Uterus (tissue), 4 donors: ENCODE results near the gene NCAM2. TPM values are rescaled to one million over a fixed set of nuclear protein-coding genes. Genes with fewer than 3 reads are reported as not detected.
A peak's percentile ranks its signal among the peaks of the same experiment; 100 is the strongest.

Experiments
- DNase-seq, 2 donors: peaks; one replicate each; pipeline ENCODE4 v3.0.0-alpha.2; 2019 to 2020
- H3K27ac ChIP-seq, 2 donors: fragments of 200-600 bp; sonication (generic); 1 replicate in 1 of 2; 2 replicates in 1 of 2; pipeline ENCODE4 v1.5.1; 2016 to 2018
- H3K27me3 ChIP-seq, 2 donors: fragments of 200-600 bp; sonication (generic); one replicate each; pipeline ENCODE4 v1.5.1; 2018 to 2019; ENCODE audit warnings: control low read depth in 1 of 2
- H3K36me3 ChIP-seq, 2 donors: fragments of 200-600 bp; sonication (generic); one replicate each; pipeline ENCODE4 v1.5.1; 2019; ENCODE audit warnings: control low read depth in 1 of 2
- H3K4me1 ChIP-seq, 2 donors: fragments of 200-600 bp; sonication (generic); one replicate each; pipeline ENCODE4 v1.5.1; 2018 to 2019; ENCODE audit warnings: control low read depth in 1 of 2
- H3K4me3 ChIP-seq, 2 donors: fragments of 200-600 bp; sonication (generic); 1 replicate in 1 of 2; 2 replicates in 1 of 2; pipeline ENCODE4 v1.5.1; 2018 to 2019; ENCODE audit warnings: mild to moderate bottlenecking in 1 of 2
- H3K9me3 ChIP-seq, 2 donors: fragments of 200-600 bp; sonication (generic); one replicate each; pipeline ENCODE4 v1.5.1; 2019; ENCODE audit warnings: control low read depth in 1 of 2
- POLR2A ChIP-seq, 2 donors: fragments of 450-650 bp; IDR thresholded peaks; one replicate each; pipeline ENCODE4 v1.6.1; 2016; ENCODE audit warnings: antibody characterized with exemption in 2 of 2, mild to moderate bottlenecking in 1 of 2, moderate library complexity in 1 of 2
- intact Hi-C: fragments of 100-400 bp; cut with DNase I; formaldehyde crosslinking; loops from one replicate; pipeline ENCODE4 v1.15.1; 2023; ENCODE audit warnings: low total_unique reads
- total RNA-seq, 4 donors: library from RNA; depleted of rRNA in 3 of 4; stranded (reverse); fragments of >200 nt in 3 of 4; gene quantifications; one replicate each; pipeline versions ENCODE4 v1.1.0 to v1.2.4, GENCODE V29; 2014 to 2023
- TF ChIP-seq, protein P1 (sequence below), 4 experiments: fragments of 200-600 bp in 2 of 4; fragments of 450-650 bp in 2 of 4; sonication (generic) in 2 of 4; IDR thresholded peaks; one replicate each; pipeline ENCODE4 v1.5.1; 2016 to 2019; ENCODE audit warnings: antibody characterized with exemption in 4 of 4, mild to moderate bottlenecking in 2 of 4, moderate library complexity in 1 of 4
- donor health status: DM: yes; HTN: yes; CAD: no.

Gene NCAM2
- total RNA-seq, 4 donors from 2014 or later, result 1.2 to 214 (median 26.1) TPM

DNA sequence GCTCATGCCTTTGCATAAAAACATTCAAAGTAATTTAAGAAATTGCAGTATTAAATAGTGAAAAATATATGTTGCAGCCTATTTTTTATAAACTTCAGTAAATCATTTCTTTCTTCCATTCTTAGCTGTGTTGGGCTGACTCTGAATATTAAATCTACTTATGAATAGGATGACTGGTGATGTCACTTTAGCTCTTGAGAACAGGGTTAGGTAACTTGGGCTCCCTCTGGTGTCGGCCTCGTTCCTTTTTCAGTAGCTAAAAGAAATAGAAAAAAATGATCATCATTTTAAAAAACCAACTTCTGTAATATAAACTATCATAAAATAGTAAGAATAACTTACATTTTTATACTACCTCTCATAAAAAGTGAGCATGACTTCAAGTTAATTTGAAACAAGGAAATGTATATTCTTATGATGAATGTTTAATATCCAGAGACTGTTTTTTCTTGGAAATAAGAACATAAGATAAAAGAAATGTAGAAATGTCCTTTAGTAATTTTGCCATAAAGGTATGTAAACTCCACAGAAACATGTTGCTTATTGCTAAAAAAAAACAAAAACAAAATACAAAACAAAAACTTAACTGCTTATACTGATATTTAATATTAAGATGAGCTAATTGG lies 26.8 kb upstream of the NCAM2 start:
- DNase-seq, result no peak
- Histone ChIP-seq H3K4me3 (no peak overlapping the region), H3K27ac (no peak overlapping the region), H3K4me1 (no peaks in the 10 kb centered on the region), H3K36me3 (no peaks in the 10 kb centered on the region), H3K27me3 (no peaks in the 10 kb centered on the region), H3K9me3 (no peaks in the 10 kb centered on the region)
- no peak for TF ChIP-seq POLR2A (IDR thresholded peaks at IDR 0.05)
- TF ChIP-seq, protein P1, sequence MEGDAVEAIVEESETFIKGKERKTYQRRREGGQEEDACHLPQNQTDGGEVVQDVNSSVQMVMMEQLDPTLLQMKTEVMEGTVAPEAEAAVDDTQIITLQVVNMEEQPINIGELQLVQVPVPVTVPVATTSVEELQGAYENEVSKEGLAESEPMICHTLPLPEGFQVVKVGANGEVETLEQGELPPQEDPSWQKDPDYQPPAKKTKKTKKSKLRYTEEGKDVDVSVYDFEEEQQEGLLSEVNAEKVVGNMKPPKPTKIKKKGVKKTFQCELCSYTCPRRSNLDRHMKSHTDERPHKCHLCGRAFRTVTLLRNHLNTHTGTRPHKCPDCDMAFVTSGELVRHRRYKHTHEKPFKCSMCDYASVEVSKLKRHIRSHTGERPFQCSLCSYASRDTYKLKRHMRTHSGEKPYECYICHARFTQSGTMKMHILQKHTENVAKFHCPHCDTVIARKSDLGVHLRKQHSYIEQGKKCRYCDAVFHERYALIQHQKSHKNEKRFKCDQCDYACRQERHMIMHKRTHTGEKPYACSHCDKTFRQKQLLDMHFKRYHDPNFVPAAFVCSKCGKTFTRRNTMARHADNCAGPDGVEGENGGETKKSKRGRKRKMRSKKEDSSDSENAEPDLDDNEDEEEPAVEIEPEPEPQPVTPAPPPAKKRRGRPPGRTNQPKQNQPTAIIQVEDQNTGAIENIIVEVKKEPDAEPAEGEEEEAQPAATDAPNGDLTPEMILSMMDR (IDR thresholded peaks at IDR 0.05), result peak in 2 of 4 experiments; percentile 11 to 17
- intact Hi-C loops, result no loop called here

DNA sequence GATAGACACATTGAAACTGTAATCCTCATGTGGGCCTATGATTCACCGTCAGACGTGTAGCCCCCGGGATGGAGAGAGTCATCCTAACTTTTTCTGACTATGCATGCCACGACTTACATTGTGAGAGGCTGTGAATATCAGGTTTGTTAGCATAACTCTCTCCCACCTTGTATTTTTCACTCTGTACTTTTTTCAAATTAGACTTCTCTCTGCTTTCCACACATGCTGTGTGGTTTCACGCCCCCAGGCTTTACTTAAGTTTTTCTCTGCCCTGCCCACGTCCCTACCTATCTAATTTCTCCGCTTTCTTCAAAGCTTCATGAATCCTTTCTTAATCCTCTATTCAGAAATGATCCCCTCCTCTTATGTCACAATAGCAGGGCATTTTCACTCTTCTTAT lies 3.4 kb upstream of the NCAM2 start:
- no peak for TF ChIP-seq POLR2A (IDR thresholded peaks at IDR 0.05)
- TF ChIP-seq, protein P1 (IDR thresholded peaks at IDR 0.05), result no peak
- intact Hi-C loops, result no loop called here
- Histone ChIP-seq H3K4me1 (peaks cover 0 to 4% of the 10 kb centered on the region in 2 donors), H3K4me3 (no peak overlapping the region), H3K27ac (no peak overlapping the region), H3K36me3 (no peaks in the 10 kb centered on the region), H3K27me3 (no peaks in the 10 kb centered on the region), H3K9me3 (no peaks in the 10 kb centered on the region)
- no peak for DNase-seq

DNA sequence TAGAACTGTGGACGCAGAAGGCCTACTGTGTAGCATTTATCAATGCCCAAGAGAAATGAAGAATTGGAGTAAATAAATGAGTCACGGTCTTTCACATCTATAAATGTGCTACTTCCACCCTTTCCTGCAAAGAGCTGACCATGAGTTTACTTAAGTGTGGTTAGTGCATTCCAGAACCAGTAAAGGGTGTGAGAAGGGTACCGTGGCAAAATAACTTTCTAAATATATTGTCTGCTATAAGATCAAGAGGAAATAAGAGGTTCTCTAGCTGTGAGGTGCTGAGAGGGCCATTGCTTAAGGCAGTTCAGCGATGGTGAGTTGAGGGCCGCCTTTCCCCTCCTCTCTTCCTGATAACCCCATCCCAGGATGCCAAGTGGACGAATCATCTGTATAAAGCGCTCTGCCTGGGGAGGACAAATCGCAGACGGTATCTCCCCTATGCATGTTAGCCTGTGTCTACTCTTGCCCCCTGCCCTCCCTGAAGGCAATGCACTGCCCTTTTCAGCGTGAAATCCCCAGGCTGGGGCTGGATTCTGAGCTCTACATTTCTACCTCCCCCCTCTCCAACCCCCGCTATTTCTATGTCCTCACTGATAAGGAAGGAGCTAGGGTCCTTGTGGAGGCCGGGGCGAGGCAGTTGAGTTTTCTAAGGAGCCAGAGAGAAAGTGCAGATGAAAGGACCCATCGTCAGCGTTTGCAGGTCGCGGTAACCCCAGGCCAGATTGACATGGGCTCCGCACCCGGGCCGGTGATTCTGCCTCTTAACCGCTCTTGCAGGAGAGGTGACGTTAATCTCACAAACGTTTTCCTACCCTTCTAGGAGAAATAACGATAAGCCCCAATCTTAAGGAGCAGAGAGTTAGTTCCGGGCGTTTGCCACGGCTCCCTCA lies 1.5 kb upstream of the NCAM2 start:
- intact Hi-C loops, result no loop called here
- Histone ChIP-seq H3K36me3 (no peaks in the 10 kb centered on the region), H3K4me3 (peak overlapping the region; percentile 42 to 46), H3K27me3 (no peaks in the 10 kb centered on the region), H3K27ac (no peak overlapping the region), H3K4me1 (peaks cover 0 to 4% of the 10 kb centered on the region in 2 donors), H3K9me3 (no peaks in the 10 kb centered on the region)
- no peak for TF ChIP-seq POLR2A (IDR thresholded peaks at IDR 0.05)
- TF ChIP-seq, protein P1 (IDR thresholded peaks at IDR 0.05), result no peak
- no peak for DNase-seq

DNA sequence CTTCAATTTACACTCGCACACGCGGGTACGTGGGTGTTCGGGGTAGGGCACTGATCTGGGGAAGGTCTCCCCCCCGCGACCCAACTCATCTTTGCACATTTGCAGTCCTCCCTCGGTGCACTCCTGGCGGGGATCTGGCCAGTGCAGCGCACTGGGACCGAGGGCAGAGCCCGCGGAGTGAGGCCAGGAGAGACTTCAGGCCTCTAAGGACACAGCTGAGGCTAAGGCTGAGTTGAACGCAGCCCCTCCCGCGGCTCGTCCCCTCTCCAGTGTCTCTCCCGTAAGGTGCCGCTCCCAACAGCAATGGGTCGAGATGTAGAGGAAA lies 936 bp upstream of the NCAM2 start:
- TF ChIP-seq, protein P1 (IDR thresholded peaks at IDR 0.05), result no peak
- TF ChIP-seq POLR2A (IDR thresholded peaks at IDR 0.05), result no peak
- H3K27ac ChIP-seq, result no peak overlapping the region
- H3K9me3 ChIP-seq, result no peaks in the 10 kb centered on the region
- intact Hi-C loops, result no loop called here
- no peak for DNase-seq
- no peaks in the 10 kb centered on the region for H3K36me3 ChIP-seq
- peak overlapping the region; percentile 42 to 46 for H3K4me3 ChIP-seq
- H3K4me1 ChIP-seq, result peaks cover 0 to 4% of the 10 kb centered on the region in 2 donors
- no peaks in the 10 kb centered on the region for H3K27me3 ChIP-seq

DNA sequence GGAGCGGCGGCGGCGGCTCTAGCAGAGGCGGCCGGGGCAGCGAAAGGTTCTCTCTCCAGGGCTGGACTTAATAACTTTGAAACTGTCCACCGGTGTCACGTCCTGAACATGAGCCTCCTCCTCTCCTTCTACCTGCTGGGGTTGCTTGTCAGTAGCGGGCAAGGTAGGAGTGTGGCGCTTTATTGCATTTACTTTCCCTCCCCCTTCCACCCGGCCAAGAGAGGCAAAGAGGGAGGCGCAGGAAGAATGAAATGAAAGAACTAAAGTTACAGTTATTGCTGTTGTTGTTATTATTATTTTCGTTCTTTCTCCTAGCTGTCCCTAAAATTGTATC lies 214 bp downstream of the NCAM2 start:
- Histone ChIP-seq H3K27me3 (no peaks in the 10 kb centered on the region), H3K36me3 (no peaks in the 10 kb centered on the region), H3K27ac (peak overlapping the region in 1 of 2 donors; percentile 54), H3K4me3 (peak overlapping the region; percentile 42 to 46), H3K4me1 (peaks cover 0 to 4% of the 10 kb centered on the region in 2 donors), H3K9me3 (no peaks in the 10 kb centered on the region)
- DNase-seq, result no peak
- TF ChIP-seq, protein P1 (IDR thresholded peaks at IDR 0.05), result no peak
- no peak for TF ChIP-seq POLR2A (IDR thresholded peaks at IDR 0.05)
- intact Hi-C loops, result no loop called here
